ENCODE results near the gene HNRNPR.

GRCh38 chr1:23369335-23370013, 25.4 kb upstream of the HNRNPR start, which contains the start of gene ZNF436:
- TF ChIP-seq CTCF (IDR thresholded peaks at IDR 0.05), result no peak
- peak; percentile 55 for TF ChIP-seq POLR2A (IDR thresholded peaks at IDR 0.05)
- no peak for TF ChIP-seq EP300 (IDR thresholded peaks at IDR 0.05)
